Heart left ventricle (tissue), 13 donors: ENCODE results near the gene RABEP1.

ENCODE experiments used
- POLR2A ChIP-seq, 2 donors: fragments of 450-650 bp; IDR thresholded peaks; one replicate each; pipeline ENCODE4 v1.6.1; 2017; ENCODE audit warnings: antibody characterized with exemption in 2 of 2, mild to moderate bottlenecking in 2 of 2, moderate library complexity in 2 of 2
- TF ChIP-seq, protein P1 (sequence below), 12 donors: fragments of 200-600 bp; sonication (generic) in 4 of 12; IDR thresholded peaks; one replicate each; pipeline versions ENCODE4 v1.5.0 to v1.8.0; 2018 to 2022; ENCODE audit warnings: antibody characterized with exemption in 12 of 12, mild to moderate bottlenecking in 5 of 12
- donor health status: ischemic (EF 13 %, LVEDD 7.1; RV severe dilation, severe dysfunction).
- donor health status: DM: no; HTN: yes; CAD: no.
- donor health status: DM: no; HTN: no; CAD: no.
- donor health status: ischemic (EF 25% LVEDD 6.9; RV normal size, moderate dysfunction).
- donor health status: ischemic (EF 25% LVEDD 5.7; RV mildly dilated, moderate dysfunction).
- donor health status: ischemic (EF 35%, LVEDD 5.7; RV mildly dilated, moderate dysfunction).
- donor health status: nonischemic (EF 11% LVEDD 7.7; RV severe dilation, severe dysfunction).
- donor health status: DM: yes; HTN: yes; CAD: no.
- donor health status: PGD.
- donor health status: ischemic (EF 29% LVEDD 5.4; RV normal size, mild dysfunction).
- donor health status: nonischemic (EF 23%, LVEDD 6.1; RV moderate dilation, normal function).

DNA sequence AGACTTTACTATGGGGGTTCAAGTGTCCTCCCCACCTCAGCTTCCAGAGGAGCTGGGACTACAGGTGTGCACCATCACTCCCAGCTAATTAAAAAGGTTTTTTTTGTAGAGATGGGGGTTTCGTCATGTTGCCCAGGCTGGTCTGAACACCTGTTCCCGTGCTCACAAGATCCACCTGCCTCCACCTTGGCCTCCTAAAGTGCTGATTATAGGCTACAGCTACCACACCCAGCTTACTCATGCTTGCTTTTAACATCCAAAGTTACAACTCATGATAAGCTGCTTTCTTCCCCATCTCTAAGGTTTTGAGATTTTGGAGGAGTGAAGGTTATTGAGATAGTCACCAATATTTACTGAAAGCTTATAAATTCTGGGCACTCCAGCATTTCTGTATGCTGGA, 134.8 kb downstream of the RABEP1 start:
- TF ChIP-seq, protein P1, sequence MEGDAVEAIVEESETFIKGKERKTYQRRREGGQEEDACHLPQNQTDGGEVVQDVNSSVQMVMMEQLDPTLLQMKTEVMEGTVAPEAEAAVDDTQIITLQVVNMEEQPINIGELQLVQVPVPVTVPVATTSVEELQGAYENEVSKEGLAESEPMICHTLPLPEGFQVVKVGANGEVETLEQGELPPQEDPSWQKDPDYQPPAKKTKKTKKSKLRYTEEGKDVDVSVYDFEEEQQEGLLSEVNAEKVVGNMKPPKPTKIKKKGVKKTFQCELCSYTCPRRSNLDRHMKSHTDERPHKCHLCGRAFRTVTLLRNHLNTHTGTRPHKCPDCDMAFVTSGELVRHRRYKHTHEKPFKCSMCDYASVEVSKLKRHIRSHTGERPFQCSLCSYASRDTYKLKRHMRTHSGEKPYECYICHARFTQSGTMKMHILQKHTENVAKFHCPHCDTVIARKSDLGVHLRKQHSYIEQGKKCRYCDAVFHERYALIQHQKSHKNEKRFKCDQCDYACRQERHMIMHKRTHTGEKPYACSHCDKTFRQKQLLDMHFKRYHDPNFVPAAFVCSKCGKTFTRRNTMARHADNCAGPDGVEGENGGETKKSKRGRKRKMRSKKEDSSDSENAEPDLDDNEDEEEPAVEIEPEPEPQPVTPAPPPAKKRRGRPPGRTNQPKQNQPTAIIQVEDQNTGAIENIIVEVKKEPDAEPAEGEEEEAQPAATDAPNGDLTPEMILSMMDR (IDR thresholded peaks at IDR 0.05) = no peak
- TF ChIP-seq POLR2A (IDR thresholded peaks at IDR 0.05) = no peak
